Measurements from ENCODE around the gene IKZF2.

IKZF2 gene

DNA sequence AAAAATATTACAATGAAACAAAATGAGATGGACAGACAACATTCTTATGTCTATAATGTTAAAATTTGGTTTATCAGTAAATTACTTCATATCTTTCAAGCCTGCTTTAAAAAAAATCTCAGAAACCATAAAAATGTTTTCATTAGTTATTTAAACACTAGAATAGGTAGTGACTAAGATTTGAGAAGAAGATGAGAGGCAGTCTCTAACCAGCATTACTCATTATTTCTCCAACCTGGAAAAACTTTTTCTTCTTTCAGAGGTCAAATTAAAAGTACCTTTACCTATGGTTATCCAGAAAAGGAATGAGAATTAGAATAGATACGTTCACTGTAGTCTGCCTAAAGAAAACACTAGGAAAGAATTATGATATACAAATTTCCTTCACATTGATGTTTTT lies 50.3 kb downstream of the IKZF2 start:
- TF ChIP-seq, protein P1, sequence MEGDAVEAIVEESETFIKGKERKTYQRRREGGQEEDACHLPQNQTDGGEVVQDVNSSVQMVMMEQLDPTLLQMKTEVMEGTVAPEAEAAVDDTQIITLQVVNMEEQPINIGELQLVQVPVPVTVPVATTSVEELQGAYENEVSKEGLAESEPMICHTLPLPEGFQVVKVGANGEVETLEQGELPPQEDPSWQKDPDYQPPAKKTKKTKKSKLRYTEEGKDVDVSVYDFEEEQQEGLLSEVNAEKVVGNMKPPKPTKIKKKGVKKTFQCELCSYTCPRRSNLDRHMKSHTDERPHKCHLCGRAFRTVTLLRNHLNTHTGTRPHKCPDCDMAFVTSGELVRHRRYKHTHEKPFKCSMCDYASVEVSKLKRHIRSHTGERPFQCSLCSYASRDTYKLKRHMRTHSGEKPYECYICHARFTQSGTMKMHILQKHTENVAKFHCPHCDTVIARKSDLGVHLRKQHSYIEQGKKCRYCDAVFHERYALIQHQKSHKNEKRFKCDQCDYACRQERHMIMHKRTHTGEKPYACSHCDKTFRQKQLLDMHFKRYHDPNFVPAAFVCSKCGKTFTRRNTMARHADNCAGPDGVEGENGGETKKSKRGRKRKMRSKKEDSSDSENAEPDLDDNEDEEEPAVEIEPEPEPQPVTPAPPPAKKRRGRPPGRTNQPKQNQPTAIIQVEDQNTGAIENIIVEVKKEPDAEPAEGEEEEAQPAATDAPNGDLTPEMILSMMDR (IDR thresholded peaks at IDR 0.05; ENCODE audit: insufficient read depth, low read length), result no peak
- Histone ChIP-seq H3K4me3 (replicated peaks; ENCODE audit: insufficient read depth, low read length) (no peak overlapping the region), H3K27ac (replicated peaks) (no peak overlapping the region), H3K27me3 (ENCODE audit: insufficient read depth, poor library complexity, severe bottlenecking) (no peaks in the 10 kb centered on the region)
- no peak for DNase-seq (ENCODE audit: low read depth in 1 of 2, low spot score in 1 of 2)

DNA sequence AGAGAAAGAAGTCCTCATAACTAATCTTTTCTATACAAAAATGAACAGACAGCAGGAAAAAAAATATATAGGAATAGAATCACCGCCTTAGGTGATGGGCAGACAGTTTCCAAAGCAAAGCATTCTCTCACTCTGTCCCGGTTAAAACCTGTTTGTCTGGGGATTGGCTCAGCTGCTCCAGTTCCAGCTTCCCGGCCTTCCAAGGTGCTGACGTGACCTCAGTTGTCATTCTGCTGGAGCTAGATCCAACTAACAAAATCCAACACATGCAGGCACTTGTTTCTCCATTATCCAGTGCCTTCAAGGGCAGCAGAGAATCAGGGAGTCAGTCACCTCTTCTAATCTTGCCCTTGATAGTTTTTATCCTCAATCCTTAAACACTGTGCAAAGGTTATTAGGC lies 52.8 kb downstream of the IKZF2 start:
- no peaks in the 10 kb centered on the region for H3K27me3 ChIP-seq (ENCODE audit: insufficient read depth, poor library complexity, severe bottlenecking)

DNA sequence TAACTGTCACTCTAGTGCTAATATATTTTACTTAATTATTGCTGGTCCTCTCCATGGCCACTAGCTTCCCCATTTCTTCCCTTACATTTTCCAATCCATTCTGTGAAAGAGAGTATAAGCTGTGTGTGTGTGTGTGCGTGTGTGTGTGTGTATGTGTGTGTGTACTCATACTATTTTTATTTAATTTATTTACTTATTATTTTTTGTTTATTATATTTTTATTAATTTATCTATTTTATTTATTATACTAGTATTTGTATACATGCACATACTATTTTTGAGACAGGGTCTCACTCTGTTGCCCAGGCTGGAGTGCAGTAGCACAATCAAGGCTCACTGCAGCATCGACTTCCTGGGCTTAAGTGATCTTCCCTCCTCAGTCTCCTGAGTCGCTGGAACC lies 59.6 kb downstream of the IKZF2 start:
- H3K4me3 ChIP-seq (replicated peaks; ENCODE audit: insufficient read depth, low read length), result no peak overlapping the region
- no peak for DNase-seq (ENCODE audit: low read depth in 1 of 2, low spot score in 1 of 2)
- no peaks in the 10 kb centered on the region for H3K27me3 ChIP-seq (ENCODE audit: insufficient read depth, poor library complexity, severe bottlenecking)
- no peak overlapping the region for H3K27ac ChIP-seq (replicated peaks)
- TF ChIP-seq, protein P1 (IDR thresholded peaks at IDR 0.05; ENCODE audit: insufficient read depth, low read length), result no peak
- TF ChIP-seq GABPA (IDR thresholded peaks at IDR 0.05; ENCODE audit: low read depth) (no peak), SPI1 (IDR thresholded peaks at IDR 0.05; ENCODE audit: borderline replicate concordance, low read depth) (no peak), POLR2AphosphoS5 (IDR thresholded peaks at IDR 0.05; ENCODE audit: low read depth) (no peak), REST (IDR thresholded peaks at IDR 0.05; ENCODE audit: insufficient replicate concordance, low read depth) (no peak)

More for the DNA sequence above, 52.8 kb downstream of the IKZF2 start:
- Histone ChIP-seq H3K4me3 (replicated peaks; ENCODE audit: insufficient read depth, low read length) (no peak overlapping the region), H3K27ac (replicated peaks) (no peak overlapping the region)
- DNase-seq (ENCODE audit: low read depth in 1 of 2, low spot score in 1 of 2), result no peak
- TF ChIP-seq REST (IDR thresholded peaks at IDR 0.05; ENCODE audit: insufficient replicate concordance, low read depth), result no peak
- TF ChIP-seq GABPA (IDR thresholded peaks at IDR 0.05; ENCODE audit: low read depth), result no peak
- TF ChIP-seq, protein P1 (IDR thresholded peaks at IDR 0.05; ENCODE audit: insufficient read depth, low read length), result no peak
- no peak for TF ChIP-seq POLR2AphosphoS5 (IDR thresholded peaks at IDR 0.05; ENCODE audit: low read depth)
- TF ChIP-seq SPI1 (IDR thresholded peaks at IDR 0.05; ENCODE audit: borderline replicate concordance, low read depth), result no peak

GRCh38 chr2:213090772-213091171 lies 60.6 kb downstream of the IKZF2 start:
- Histone ChIP-seq H3K27me3 (ENCODE audit: insufficient read depth, poor library complexity, severe bottlenecking) (no peaks in the 10 kb centered on the region), H3K4me3 (replicated peaks; ENCODE audit: insufficient read depth, low read length) (no peak overlapping the region), H3K27ac (replicated peaks) (no peak overlapping the region)
- DNase-seq (ENCODE audit: low read depth in 1 of 2, low spot score in 1 of 2), result no peak
- TF ChIP-seq REST (IDR thresholded peaks at IDR 0.05; ENCODE audit: insufficient replicate concordance, low read depth) (no peak), GABPA (IDR thresholded peaks at IDR 0.05; ENCODE audit: low read depth) (no peak), POLR2AphosphoS5 (IDR thresholded peaks at IDR 0.05; ENCODE audit: low read depth) (no peak), SPI1 (IDR thresholded peaks at IDR 0.05; ENCODE audit: borderline replicate concordance, low read depth) (no peak)
- TF ChIP-seq, protein P1 (IDR thresholded peaks at IDR 0.05; ENCODE audit: insufficient read depth, low read length), result no peak

Data from HL-60 (cell line).